ENCODE results near the gene IGF2. TPM values are rescaled to one million over a fixed set of nuclear protein-coding genes. Genes with fewer than 3 reads are reported as not detected.
A peak's percentile ranks its signal among the peaks of the same experiment; 100 is the strongest.

IGF2 gene
- total and polyA plus RNA-seq, 8 donors: 3.8 to 164 (median 10.8) TPM

DNA sequence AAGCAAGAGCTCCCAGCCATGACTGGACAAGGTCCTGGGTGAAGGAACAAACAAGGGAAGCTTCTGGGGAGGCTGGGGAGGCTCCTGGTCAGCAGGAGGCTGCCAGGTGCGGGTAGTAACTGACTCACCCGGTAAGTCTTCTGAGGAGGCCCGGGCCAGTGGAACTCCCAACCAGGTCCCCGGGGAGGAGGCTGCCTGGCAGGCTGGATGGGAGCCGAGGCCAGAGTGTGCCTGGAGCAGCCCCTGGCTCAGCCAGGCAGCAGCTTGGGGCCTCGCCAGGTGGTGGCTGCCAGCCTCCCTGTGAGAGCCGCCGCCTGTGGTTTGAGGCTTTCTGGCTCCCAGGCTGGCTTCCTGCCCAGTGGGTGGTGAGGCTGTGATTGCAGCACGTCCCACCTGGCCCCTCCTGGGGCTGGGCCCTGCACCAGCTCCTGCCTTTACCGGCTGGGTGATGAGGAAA is 46.2 kb downstream of the IGF2 start:
- 12 to 17% (median 17%) methylated on average over 8 to 10 of the region's 10 CpGs; no CpG with 5 or more reads in 1 of the 5 donors for WGBS, 5 donors
- no peaks in the 10 kb centered on the region for H3K9me3 ChIP-seq
- no peak overlapping the region for H3K4me3 ChIP-seq
- peaks cover 0 to 18% (median 0%) of the 10 kb centered on the region in 3 donors for H3K27me3 ChIP-seq
- H3K4me1 ChIP-seq: peaks cover 26 to 46% (median 42%) of the 10 kb centered on the region in 4 donors
- TF ChIP-seq POLR2AphosphoS5 (IDR thresholded peaks at IDR 0.05) (peak in 2 of 3 donors; percentile 73 to 75), EP300 (IDR thresholded peaks at IDR 0.05) (no peak)
- peak; percentile 92 to 98 for DNase-seq
- H3K27ac ChIP-seq: peak overlapping the region; percentile 44 to 77 (median 68)
- no peaks in the 10 kb centered on the region for H3K36me3 ChIP-seq
- intact Hi-C loops (cut with DNase I; ENCODE audit: low total_unique reads): no loop called here

GRCh38 chr11:2092464-2092910 is 46.7 kb downstream of the IGF2 start:
- intact Hi-C loops (cut with DNase I; ENCODE audit: low total_unique reads): no loop called here
- 76 to 88% (median 80%) methylated on average over 9 of the region's 9 CpGs for WGBS, 5 donors
- peaks cover 24 to 41% (median 37%) of the 10 kb centered on the region in 4 donors for H3K4me1 ChIP-seq
- H3K27me3 ChIP-seq: peaks cover 0 to 20% (median 0%) of the 10 kb centered on the region in 3 donors
- no peak overlapping the region for H3K4me3 ChIP-seq
- peak overlapping the region; percentile 44 to 77 (median 64) for H3K27ac ChIP-seq
- TF ChIP-seq, protein P1, sequence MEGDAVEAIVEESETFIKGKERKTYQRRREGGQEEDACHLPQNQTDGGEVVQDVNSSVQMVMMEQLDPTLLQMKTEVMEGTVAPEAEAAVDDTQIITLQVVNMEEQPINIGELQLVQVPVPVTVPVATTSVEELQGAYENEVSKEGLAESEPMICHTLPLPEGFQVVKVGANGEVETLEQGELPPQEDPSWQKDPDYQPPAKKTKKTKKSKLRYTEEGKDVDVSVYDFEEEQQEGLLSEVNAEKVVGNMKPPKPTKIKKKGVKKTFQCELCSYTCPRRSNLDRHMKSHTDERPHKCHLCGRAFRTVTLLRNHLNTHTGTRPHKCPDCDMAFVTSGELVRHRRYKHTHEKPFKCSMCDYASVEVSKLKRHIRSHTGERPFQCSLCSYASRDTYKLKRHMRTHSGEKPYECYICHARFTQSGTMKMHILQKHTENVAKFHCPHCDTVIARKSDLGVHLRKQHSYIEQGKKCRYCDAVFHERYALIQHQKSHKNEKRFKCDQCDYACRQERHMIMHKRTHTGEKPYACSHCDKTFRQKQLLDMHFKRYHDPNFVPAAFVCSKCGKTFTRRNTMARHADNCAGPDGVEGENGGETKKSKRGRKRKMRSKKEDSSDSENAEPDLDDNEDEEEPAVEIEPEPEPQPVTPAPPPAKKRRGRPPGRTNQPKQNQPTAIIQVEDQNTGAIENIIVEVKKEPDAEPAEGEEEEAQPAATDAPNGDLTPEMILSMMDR (IDR thresholded peaks at IDR 0.05): no peak
- TF ChIP-seq POLR2A (IDR thresholded peaks at IDR 0.05): no peak
- no peak for TF ChIP-seq POLR2AphosphoS5 (IDR thresholded peaks at IDR 0.05)
- TF ChIP-seq EP300 (IDR thresholded peaks at IDR 0.05): no peak
- H3K36me3 ChIP-seq: no peaks in the 10 kb centered on the region
- no peaks in the 10 kb centered on the region for H3K9me3 ChIP-seq
- DNase-seq: no peak

DNA sequence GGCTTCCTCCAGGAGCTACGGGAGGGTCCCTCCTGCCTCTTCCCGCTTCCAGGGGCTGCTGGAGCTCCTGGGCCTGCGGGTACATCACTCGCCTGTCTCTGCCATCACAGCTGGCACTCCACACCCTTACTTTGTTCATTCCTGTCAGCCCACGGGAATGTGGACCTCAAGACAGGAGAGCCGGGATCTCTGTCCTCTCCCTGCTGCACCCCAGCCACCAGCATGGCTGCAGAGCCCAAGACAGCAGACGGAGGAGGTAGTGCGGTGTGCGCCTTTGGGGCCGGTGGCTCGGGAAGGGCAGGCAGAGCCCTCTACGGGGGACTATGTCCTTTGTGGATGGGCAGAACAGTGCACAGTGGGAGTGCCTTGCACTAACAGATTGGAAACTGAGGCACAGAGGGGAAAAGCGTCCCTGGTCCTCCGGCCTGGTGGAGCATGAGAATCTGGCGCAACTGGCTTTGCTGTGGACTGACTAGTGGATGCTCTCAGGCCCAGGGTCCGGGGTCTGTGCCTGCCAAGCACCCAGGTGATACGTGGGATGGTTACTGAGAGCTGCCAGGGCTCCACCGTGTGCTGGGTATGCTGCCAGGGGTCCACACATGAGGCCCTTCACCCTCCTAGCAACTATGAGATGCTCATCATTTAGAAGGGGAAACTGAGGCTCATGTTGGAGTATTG is 47.3 kb downstream of the IGF2 start:
- 91 to 93% (median 92%) methylated on average over 9 to 18 of the region's 18 CpGs for WGBS, 5 donors
- peaks cover 0 to 24% (median 0%) of the 10 kb centered on the region in 3 donors for H3K27me3 ChIP-seq
- no peak overlapping the region for H3K4me3 ChIP-seq
- peak in 1 of 2 donors; percentile 20 for DNase-seq
- H3K36me3 ChIP-seq: no peaks in the 10 kb centered on the region
- TF ChIP-seq EP300 (IDR thresholded peaks at IDR 0.05) (no peak), POLR2A (IDR thresholded peaks at IDR 0.05) (no peak), POLR2AphosphoS5 (IDR thresholded peaks at IDR 0.05) (no peak)
- TF ChIP-seq, protein P1 (IDR thresholded peaks at IDR 0.05): no peak
- H3K4me1 ChIP-seq: peaks cover 19 to 35% (median 31%) of the 10 kb centered on the region in 4 donors
- intact Hi-C loops (cut with DNase I; ENCODE audit: low total_unique reads): no loop called here
- peak overlapping the region in 1 of 5 donors; percentile 77 for H3K27ac ChIP-seq
- H3K9me3 ChIP-seq: no peaks in the 10 kb centered on the region

DNA sequence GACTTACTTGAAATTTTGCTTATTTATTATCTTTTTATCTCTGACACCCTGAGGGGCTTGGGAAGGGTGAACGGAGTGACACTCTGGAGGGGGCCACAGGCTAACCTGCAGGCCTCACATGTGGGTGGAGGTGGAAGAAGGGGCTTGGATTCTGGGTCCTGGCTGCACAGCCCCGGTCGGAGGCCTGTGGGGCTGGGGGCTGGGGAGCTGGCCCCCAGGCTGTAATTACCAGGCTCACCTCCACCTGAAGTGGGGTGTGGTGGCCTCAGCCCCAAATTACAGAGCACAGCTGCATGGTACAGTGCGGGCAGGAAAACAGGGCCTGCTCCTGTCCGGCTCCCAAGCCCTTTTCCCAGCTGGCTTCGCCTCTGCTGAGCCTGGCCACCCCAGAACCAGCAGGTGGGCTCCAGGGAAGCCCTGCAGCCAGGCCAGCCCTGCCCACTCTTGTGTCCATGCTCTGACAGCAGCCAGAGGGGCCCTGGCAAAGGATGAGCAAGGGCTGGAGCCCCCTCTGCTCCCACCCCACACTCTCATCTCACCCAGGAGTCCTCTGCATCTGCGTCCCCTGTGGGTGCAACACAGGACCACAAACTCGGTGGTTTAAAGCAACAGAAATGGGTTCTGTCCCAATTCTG is 48.0 kb downstream of the IGF2 start:
- intact Hi-C loops (cut with DNase I; ENCODE audit: low total_unique reads): no loop called here
- peaks cover 0 to 24% (median 0%) of the 10 kb centered on the region in 3 donors for H3K27me3 ChIP-seq
- no peak overlapping the region for H3K27ac ChIP-seq
- peaks cover 14 to 31% (median 25%) of the 10 kb centered on the region in 4 donors for H3K4me1 ChIP-seq
- WGBS, 5 donors: 90 to 96% (median 93%) methylated on average over 6 to 8 of the region's 8 CpGs
- DNase-seq: peak in 1 of 2 donors; percentile 9
- H3K36me3 ChIP-seq: no peaks in the 10 kb centered on the region
- H3K4me3 ChIP-seq: no peak overlapping the region
- no peak for TF ChIP-seq EP300 (IDR thresholded peaks at IDR 0.05)
- TF ChIP-seq POLR2A (IDR thresholded peaks at IDR 0.05): no peak
- TF ChIP-seq, protein P1 (IDR thresholded peaks at IDR 0.05): no peak
- TF ChIP-seq POLR2AphosphoS5 (IDR thresholded peaks at IDR 0.05): no peak
- no peaks in the 10 kb centered on the region for H3K9me3 ChIP-seq
